IMR-90 (cell line): ENCODE results near the gene EPN1. TPM values are rescaled to one million over a fixed set of nuclear protein-coding genes. Genes with fewer than 3 reads are reported as not detected.

ENCODE experiments used
- ATAC-seq: fragments of 200-7000 bp; cut with Tn5 transposase; 2 replicates; pipeline ENCODE4 v1.9.1; 2020; ENCODE audit warnings: low read depth, mild to moderate bottlenecking, moderate library complexity
- BruUV-seq: library from RNA; stranded (reverse); fragments of 400-500 nt; replicated peaks from 2 replicates; lab custom pipeline; 2021; lab: Mats Ljungman, UMichigan
- CTCF ChIA-PET: fragments of 300-600 bp; formaldehyde crosslinking; extraction: SDS; loops from one replicate; lab custom pipeline; 2021; ENCODE audit warnings: antibody characterized with exemption; lab: Yijun Ruan, JAX
- POLR2A ChIA-PET: fragments of 300-600 bp; sonication (Branson Sonifier 250); formaldehyde crosslinking; loops from one replicate; lab custom pipeline; 2022; ENCODE audit warnings: antibody characterized with exemption; ENCODE audit not compliant: unreplicated experiment; lab: Charles Lee
- DNase-seq: peaks from one replicate; pipeline ENCODE4 v3.0.0; 2013
- H2AFZ ChIP-seq: replicated peaks from 2 replicates; pipeline ENCODE3; 2013; ENCODE audit warnings: low read length, mild to moderate bottlenecking; ENCODE audit not compliant: poor library complexity
- H2AK5ac ChIP-seq: 2 replicates; pipeline ENCODE4 v1.6.1; 2013; ENCODE audit warnings: low read depth, low read length, inconsistent platforms
- H2AK9ac ChIP-seq: replicated peaks from 2 replicates; pipeline ENCODE3; 2013; ENCODE audit warnings: mild to moderate bottlenecking, low read depth, low read length, moderate library complexity; ENCODE audit not compliant: poor library complexity
- H2BK120ac ChIP-seq: 2 replicates; pipeline ENCODE4 v1.6.1; 2013; ENCODE audit warnings: low read depth, low read length, inconsistent platforms
- H2BK15ac ChIP-seq: 3 replicates; pipeline ENCODE4 v1.6.1; 2013; ENCODE audit warnings: low read depth, low read length, inconsistent platforms
- H2BK20ac ChIP-seq: 2 replicates; pipeline ENCODE4 v1.6.1; 2013; ENCODE audit warnings: low read depth, mild to moderate bottlenecking, inconsistent platforms, low read length, moderate library complexity
- H2BK5ac ChIP-seq: 2 replicates; pipeline ENCODE4 v1.6.1; 2013; ENCODE audit warnings: mild to moderate bottlenecking, low read depth, low read length, inconsistent platforms; ENCODE audit not compliant: poor library complexity, severe bottlenecking
- H3K14ac ChIP-seq: replicated peaks from 2 replicates; pipeline ENCODE4 v1.6.1; 2013; ENCODE audit warnings: low read depth, low read length, inconsistent platforms
- H3K18ac ChIP-seq: 2 replicates; pipeline ENCODE4 v1.6.1; 2013; ENCODE audit warnings: low read depth, low read length, control low read depth
- H3K23ac ChIP-seq: 2 replicates; pipeline ENCODE4 v1.6.1; 2013; ENCODE audit warnings: low read depth, low read length, inconsistent platforms
- H3K27ac ChIP-seq: 2 replicates; pipeline ENCODE4 v1.5.1; 2013; ENCODE audit warnings: mild to moderate bottlenecking, control low read depth, low read length; ENCODE audit not compliant: insufficient read depth
- H3K27me3 ChIP-seq: 2 replicates; pipeline ENCODE4 v1.6.1; 2013; ENCODE audit warnings: low read length; ENCODE audit not compliant: control insufficient read depth, insufficient read depth
- H3K36me3 ChIP-seq: 2 replicates; pipeline ENCODE4 v1.6.1; 2013; ENCODE audit warnings: low read length, mixed read lengths; ENCODE audit not compliant: control insufficient read depth, insufficient read depth
- H3K4ac ChIP-seq: 2 replicates; pipeline ENCODE4 v1.6.1; 2013; ENCODE audit warnings: low read depth, low read length, inconsistent platforms
- H3K4me1 ChIP-seq: 2 replicates; pipeline ENCODE4 v1.6.1; 2013; ENCODE audit warnings: low read length, mixed read lengths; ENCODE audit not compliant: control insufficient read depth, insufficient read depth
- H3K4me2 ChIP-seq: 2 replicates; pipeline ENCODE4 v1.6.1; 2013; ENCODE audit warnings: low read depth, mild to moderate bottlenecking, control low read depth, low read length, moderate library complexity
- H3K4me3 ChIP-seq: 2 replicates; pipeline ENCODE4 v1.5.1; 2013; ENCODE audit warnings: low read depth, mild to moderate bottlenecking, control low read depth, low read length, moderate library complexity; ENCODE audit not compliant: insufficient read depth
- H3K56ac ChIP-seq: 2 replicates; pipeline ENCODE4 v1.6.1; 2013; ENCODE audit warnings: low read length, inconsistent platforms; ENCODE audit not compliant: insufficient read depth; ENCODE audit errors: extremely low read depth
- H3K79me1 ChIP-seq, 2 experiments: 2 replicates each; pipeline ENCODE4 v1.6.1; 2013; ENCODE audit warnings: low read length in 2 of 2, inconsistent platforms in 1 of 2, low read depth in 1 of 2
- H3K9ac ChIP-seq: 2 replicates; pipeline ENCODE4 v1.6.1; 2013; ENCODE audit warnings: low read depth, low read length, control low read depth
- H3K9me1 ChIP-seq: 2 replicates; pipeline ENCODE4 v1.6.1; 2013; ENCODE audit warnings: low read length, inconsistent platforms; ENCODE audit not compliant: insufficient read depth
- H3K9me3 ChIP-seq: 2 replicates; pipeline ENCODE4 v1.6.1; 2013; ENCODE audit warnings: low read length; ENCODE audit not compliant: control insufficient read depth, insufficient read depth
- H4K20me1 ChIP-seq: 2 replicates; pipeline ENCODE4 v1.6.1; 2013; ENCODE audit warnings: low read length, inconsistent platforms; ENCODE audit not compliant: insufficient read depth
- H4K5ac ChIP-seq: 2 replicates; pipeline ENCODE4 v1.6.1; 2013; ENCODE audit warnings: mild to moderate bottlenecking, low read depth, low read length, control low read depth
- H4K8ac ChIP-seq, 2 experiments: 2 replicates each; pipeline ENCODE4 v1.6.1; 2013; ENCODE audit warnings: low read depth in 2 of 2, low read length in 2 of 2, control low read depth in 1 of 2, inconsistent platforms in 1 of 2
- H4K91ac ChIP-seq: 2 replicates; pipeline ENCODE4 v1.6.1; 2013; ENCODE audit warnings: low read depth, low read length, inconsistent platforms; ENCODE audit not compliant: insufficient read depth
- BHLHE40 ChIP-seq: fragments of 150-350 bp; IDR thresholded peaks from 2 replicates; pipeline ENCODE4 v1.6.1; 2016; ENCODE audit warnings: mild to moderate bottlenecking, low read depth, low read length
- CEBPB ChIP-seq: IDR thresholded peaks from 2 replicates; pipeline ENCODE4 v1.6.1; 2012; ENCODE audit warnings: low read depth, low read length, improper control_type of control experiment
- CHD1 ChIP-seq: IDR thresholded peaks from 2 replicates; pipeline ENCODE4 v1.6.1; 2012; ENCODE audit warnings: low read depth, low read length, improper control_type of control experiment
- FOS ChIP-seq: fragments of 150-350 bp; IDR thresholded peaks from 2 replicates; pipeline ENCODE4 v1.6.1; 2016; ENCODE audit warnings: low read depth, low read length
- MAZ ChIP-seq: IDR thresholded peaks from 2 replicates; pipeline ENCODE4 v1.6.1; 2012; ENCODE audit warnings: low read depth, mild to moderate bottlenecking, low read length, improper control_type of control experiment, moderate library complexity, borderline replicate concordance
- MXI1 ChIP-seq: IDR thresholded peaks from 2 replicates; pipeline ENCODE4 v1.6.1; 2012; ENCODE audit warnings: low read depth, mild to moderate bottlenecking, low read length, moderate library complexity, borderline replicate concordance
- NFE2L2 ChIP-seq: fragments of 150-350 bp; IDR thresholded peaks from 2 replicates; pipeline ENCODE4 v1.6.1; 2016; ENCODE audit warnings: low read depth, mild to moderate bottlenecking, low read length
- POLR2A ChIP-seq: IDR thresholded peaks from 2 replicates; pipeline ENCODE4 v1.6.1; 2012; ENCODE audit warnings: mild to moderate bottlenecking, low read depth, low read length
- RAD21 ChIP-seq: IDR thresholded peaks from 2 replicates; pipeline ENCODE4 v1.6.1; 2012; ENCODE audit warnings: low read length, improper control_type of control experiment
- RCOR1 ChIP-seq: IDR thresholded peaks from 2 replicates; pipeline ENCODE4 v1.6.1; 2012; ENCODE audit warnings: mild to moderate bottlenecking, low read length, improper control_type of control experiment; ENCODE audit not compliant: insufficient replicate concordance
- RFX5 ChIP-seq: IDR thresholded peaks from 2 replicates; pipeline ENCODE4 v1.8.0; 2012; ENCODE audit warnings: low read depth, mild to moderate bottlenecking, low read length, moderate library complexity
- SMC3 ChIP-seq: fragments of 150-350 bp; IDR thresholded peaks from 2 replicates; pipeline ENCODE4 v1.6.1; 2016; ENCODE audit warnings: low read depth, mild to moderate bottlenecking, antibody characterized with exemption, low read length, moderate library complexity
- WGBS, 2 experiments: methylation state at CpG; one replicate each; pipeline versions ENCODE4 v1.1.5 to v1.1.7; 2013; ENCODE audit warnings: missing lambda C conversion rate in 2 of 2; ENCODE audit not compliant: insufficient read length in 1 of 2; ENCODE audit errors: extremely low coverage in 2 of 2; 5-methylcytosine and 5-hydroxymethylcytosine counted together
- dilution Hi-C: fragments of 300-500 bp; cut with HindIII; formaldehyde crosslinking; loops from one replicate; pipeline ENCODE4 v1.14.3; 2018; ENCODE audit warnings: low sequenced_read_pairs; ENCODE audit not compliant: unreplicated experiment
- in situ Hi-C: fragments of 300-500 bp; cut with MboI; formaldehyde crosslinking; loops from 3 replicates; pipeline ENCODE4 v1.14.3; 2019; ENCODE audit warnings: low sequenced_read_pairs, inconsistent platforms, mixed read lengths
- intact Hi-C: fragments of 100-400 bp; cut with micrococcal nuclease; formaldehyde crosslinking; loops from 2 replicates; pipeline ENCODE4 v1.10.0; 2022
- polyA plus RNA-seq, 3 experiments: library from polyadenylated mRNA; depleted of rRNA; stranded (reverse); fragments of >200 nt; gene quantifications; 2 replicates each; pipeline ENCODE4 v1.2.3, GENCODE V29; 2012; ENCODE audit warnings: low replicate concordance in 1 of 3
- total RNA-seq: library from RNA; depleted of rRNA; stranded (reverse); fragments of >200 nt; gene quantifications from 2 replicates; pipeline ENCODE4 v1.2.3, GENCODE V29; 2012
- TF ChIP-seq, protein P1 (sequence below): fragments of 150-350 bp; IDR thresholded peaks from 2 replicates; pipeline ENCODE4 v1.6.1; 2016; ENCODE audit warnings: low read depth, mild to moderate bottlenecking, low read length, moderate library complexity, borderline replicate concordance
- TF ChIP-seq, protein P2 (sequence below): fragments of 150-350 bp; IDR thresholded peaks from 2 replicates; pipeline ENCODE4 v1.6.1; 2017; ENCODE audit warnings: mild to moderate bottlenecking, antibody characterized with exemption, low read length, low read depth
- TF ChIP-seq, protein P3 (sequence below): conservative IDR thresholded peaks from 2 replicates; pipeline ENCODE4 v1.5.1; 2012; ENCODE audit warnings: mild to moderate bottlenecking, low read depth, low read length, improper control_type of control experiment

Gene EPN1
- total and polyA plus RNA-seq, 2 of the 4 experiments (the other 2 are of a cell fraction), result 19.0 to 122 TPM

DNA sequence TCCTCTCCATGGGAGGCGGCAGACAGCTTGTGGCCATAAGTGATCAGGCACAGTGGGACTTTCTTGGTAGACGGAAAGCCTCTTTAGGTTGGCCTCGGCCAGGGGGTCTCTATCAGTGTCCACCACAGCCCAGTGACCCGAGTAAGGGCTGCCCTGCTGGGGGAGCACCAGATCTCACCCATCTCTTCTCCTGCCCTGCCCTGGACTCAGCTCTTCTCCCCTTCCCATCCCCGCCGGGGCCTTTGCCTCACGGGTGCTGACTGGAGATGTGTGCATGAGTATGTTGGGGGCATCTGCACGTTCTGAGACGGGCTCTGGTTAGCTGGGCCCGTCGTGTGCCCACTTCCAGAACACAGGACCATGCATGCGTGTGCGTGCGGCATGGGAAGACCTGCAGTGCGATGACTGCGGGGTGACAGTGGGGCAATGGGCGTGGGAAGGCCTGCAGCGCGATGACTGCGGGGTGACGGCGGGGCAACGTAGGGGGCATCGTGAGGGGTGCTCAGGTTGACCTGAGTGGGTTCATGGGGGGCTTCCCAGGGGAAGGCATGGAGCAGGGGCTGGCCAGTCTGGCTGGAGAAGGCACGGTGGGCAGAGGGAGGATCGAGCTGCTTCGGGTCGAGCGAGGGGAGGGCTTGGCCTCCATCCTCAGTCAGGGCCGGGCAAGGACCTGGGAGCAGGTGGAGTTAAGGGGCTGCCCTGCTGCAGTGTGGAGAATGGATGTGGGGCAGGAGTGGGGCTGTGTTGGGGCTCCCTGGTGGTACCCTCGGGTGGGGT, 15.9 kb downstream of the EPN1 start:
- Histone ChIP-seq H2BK15ac (no peak overlapping the region), H3K4me3 (no peak overlapping the region), H3K79me1 (peaks cover 6 to 21% of the 10 kb centered on the region in 2 experiments; a peak in 3 of 4 replicates), H3K27me3 (no peaks in the 10 kb centered on the region), H3K9me1 (no peaks in the 10 kb centered on the region), H2BK120ac (no peak overlapping the region), H4K20me1 (peaks cover 25% of the 10 kb centered on the region), H3K4ac (no peak overlapping the region), H3K27ac (no peak overlapping the region), H3K56ac (no peak overlapping the region), H3K9ac (no peak overlapping the region), H4K8ac (no peak overlapping the region), H2BK5ac (no peak overlapping the region), H2AK9ac (no peak overlapping the region), H3K14ac (no peak overlapping the region), H3K9me3 (no peaks in the 10 kb centered on the region), H2BK20ac (no peak overlapping the region), H4K5ac (no peak overlapping the region), H3K36me3 (peaks cover 69% of the 10 kb centered on the region), H4K91ac (no peak overlapping the region), H2AFZ (no peak overlapping the region), H3K23ac (no peak overlapping the region), H3K4me1 (no peaks in the 10 kb centered on the region), H3K4me2 (no peak overlapping the region), H2AK5ac (no peak overlapping the region), H3K18ac (no peak overlapping the region)
- in situ Hi-C loops, result loop anchor here (25.0 kb wide), 1 partner anchor 446 kb away; the partner anchor contains the start of gene ZNF444
- ChIA-PET CTCF (no interaction called here), POLR2A (no interaction called here)
- no TSS peak for BruUV-seq
- 100% methylated on average over 10 of the region's 31 CpGs; no CpG with 5 or more reads in 1 of the 2 experiments for WGBS, 2 experiments
- DNase-seq (no peak), ATAC-seq (no peak)
- dilution Hi-C loops, result no loop called here
- intact Hi-C loops, result no loop called here
- TF ChIP-seq BHLHE40 (no peak), MXI1 (no peak), SMC3 (no peak), POLR2A (no peak), RAD21 (no peak), RFX5 (no peak), NFE2L2 (no peak), FOS (no peak), MAZ (no peak), RCOR1 (no peak), CHD1 (no peak), CEBPB (no peak)
- TF ChIP-seq, protein P1, sequence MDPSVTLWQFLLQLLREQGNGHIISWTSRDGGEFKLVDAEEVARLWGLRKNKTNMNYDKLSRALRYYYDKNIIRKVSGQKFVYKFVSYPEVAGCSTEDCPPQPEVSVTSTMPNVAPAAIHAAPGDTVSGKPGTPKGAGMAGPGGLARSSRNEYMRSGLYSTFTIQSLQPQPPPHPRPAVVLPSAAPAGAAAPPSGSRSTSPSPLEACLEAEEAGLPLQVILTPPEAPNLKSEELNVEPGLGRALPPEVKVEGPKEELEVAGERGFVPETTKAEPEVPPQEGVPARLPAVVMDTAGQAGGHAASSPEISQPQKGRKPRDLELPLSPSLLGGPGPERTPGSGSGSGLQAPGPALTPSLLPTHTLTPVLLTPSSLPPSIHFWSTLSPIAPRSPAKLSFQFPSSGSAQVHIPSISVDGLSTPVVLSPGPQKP, result no peak
- TF ChIP-seq, protein P2, sequence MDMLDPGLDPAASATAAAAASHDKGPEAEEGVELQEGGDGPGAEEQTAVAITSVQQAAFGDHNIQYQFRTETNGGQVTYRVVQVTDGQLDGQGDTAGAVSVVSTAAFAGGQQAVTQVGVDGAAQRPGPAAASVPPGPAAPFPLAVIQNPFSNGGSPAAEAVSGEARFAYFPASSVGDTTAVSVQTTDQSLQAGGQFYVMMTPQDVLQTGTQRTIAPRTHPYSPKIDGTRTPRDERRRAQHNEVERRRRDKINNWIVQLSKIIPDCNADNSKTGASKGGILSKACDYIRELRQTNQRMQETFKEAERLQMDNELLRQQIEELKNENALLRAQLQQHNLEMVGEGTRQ, result no peak
- TF ChIP-seq, protein P3, sequence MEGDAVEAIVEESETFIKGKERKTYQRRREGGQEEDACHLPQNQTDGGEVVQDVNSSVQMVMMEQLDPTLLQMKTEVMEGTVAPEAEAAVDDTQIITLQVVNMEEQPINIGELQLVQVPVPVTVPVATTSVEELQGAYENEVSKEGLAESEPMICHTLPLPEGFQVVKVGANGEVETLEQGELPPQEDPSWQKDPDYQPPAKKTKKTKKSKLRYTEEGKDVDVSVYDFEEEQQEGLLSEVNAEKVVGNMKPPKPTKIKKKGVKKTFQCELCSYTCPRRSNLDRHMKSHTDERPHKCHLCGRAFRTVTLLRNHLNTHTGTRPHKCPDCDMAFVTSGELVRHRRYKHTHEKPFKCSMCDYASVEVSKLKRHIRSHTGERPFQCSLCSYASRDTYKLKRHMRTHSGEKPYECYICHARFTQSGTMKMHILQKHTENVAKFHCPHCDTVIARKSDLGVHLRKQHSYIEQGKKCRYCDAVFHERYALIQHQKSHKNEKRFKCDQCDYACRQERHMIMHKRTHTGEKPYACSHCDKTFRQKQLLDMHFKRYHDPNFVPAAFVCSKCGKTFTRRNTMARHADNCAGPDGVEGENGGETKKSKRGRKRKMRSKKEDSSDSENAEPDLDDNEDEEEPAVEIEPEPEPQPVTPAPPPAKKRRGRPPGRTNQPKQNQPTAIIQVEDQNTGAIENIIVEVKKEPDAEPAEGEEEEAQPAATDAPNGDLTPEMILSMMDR, result no peak
